ENCODE results near the gene RETSAT.
"Not testable (repeated sequence)": the region's sequence is repeated elsewhere in the genome, so short reads cannot be mapped to it uniquely, and the experiment has no call there.

RETSAT gene

DNA sequence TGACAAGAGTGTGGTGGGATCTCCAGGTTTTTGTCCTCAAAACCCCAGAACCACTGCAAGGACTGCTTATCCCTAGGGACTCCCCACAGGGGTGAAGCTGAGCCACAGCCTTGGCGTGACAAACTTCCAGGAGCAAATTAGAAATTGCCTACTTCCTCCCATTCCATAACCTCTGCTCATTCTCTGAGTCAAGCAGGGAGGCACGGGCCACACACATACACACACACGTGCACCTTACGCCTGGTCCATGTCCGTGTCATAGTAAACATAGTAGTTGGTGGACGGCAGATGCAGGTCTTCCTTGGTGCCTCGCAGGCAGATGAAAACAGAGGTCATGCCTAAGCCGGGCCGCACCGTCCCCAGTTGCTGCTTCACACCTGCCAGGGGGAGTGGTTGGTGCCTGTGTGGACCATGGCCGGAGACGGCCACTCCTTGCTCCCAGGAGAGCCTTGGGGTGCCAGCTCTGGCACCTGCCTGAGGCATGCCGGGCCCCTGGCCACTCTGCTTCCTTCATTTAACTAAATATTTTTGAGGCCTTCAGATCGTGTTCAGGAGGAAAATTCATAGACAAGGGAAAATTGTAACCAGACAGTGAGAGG is 9.9 kb downstream of the RETSAT start:
- TF ChIP-seq, protein P1, sequence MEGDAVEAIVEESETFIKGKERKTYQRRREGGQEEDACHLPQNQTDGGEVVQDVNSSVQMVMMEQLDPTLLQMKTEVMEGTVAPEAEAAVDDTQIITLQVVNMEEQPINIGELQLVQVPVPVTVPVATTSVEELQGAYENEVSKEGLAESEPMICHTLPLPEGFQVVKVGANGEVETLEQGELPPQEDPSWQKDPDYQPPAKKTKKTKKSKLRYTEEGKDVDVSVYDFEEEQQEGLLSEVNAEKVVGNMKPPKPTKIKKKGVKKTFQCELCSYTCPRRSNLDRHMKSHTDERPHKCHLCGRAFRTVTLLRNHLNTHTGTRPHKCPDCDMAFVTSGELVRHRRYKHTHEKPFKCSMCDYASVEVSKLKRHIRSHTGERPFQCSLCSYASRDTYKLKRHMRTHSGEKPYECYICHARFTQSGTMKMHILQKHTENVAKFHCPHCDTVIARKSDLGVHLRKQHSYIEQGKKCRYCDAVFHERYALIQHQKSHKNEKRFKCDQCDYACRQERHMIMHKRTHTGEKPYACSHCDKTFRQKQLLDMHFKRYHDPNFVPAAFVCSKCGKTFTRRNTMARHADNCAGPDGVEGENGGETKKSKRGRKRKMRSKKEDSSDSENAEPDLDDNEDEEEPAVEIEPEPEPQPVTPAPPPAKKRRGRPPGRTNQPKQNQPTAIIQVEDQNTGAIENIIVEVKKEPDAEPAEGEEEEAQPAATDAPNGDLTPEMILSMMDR (IDR thresholded peaks at IDR 0.05; ENCODE audit: low read depth, low read length), result no peak
- DNase-seq (ENCODE audit: extremely low read depth, low read depth), result no peak

DNA sequence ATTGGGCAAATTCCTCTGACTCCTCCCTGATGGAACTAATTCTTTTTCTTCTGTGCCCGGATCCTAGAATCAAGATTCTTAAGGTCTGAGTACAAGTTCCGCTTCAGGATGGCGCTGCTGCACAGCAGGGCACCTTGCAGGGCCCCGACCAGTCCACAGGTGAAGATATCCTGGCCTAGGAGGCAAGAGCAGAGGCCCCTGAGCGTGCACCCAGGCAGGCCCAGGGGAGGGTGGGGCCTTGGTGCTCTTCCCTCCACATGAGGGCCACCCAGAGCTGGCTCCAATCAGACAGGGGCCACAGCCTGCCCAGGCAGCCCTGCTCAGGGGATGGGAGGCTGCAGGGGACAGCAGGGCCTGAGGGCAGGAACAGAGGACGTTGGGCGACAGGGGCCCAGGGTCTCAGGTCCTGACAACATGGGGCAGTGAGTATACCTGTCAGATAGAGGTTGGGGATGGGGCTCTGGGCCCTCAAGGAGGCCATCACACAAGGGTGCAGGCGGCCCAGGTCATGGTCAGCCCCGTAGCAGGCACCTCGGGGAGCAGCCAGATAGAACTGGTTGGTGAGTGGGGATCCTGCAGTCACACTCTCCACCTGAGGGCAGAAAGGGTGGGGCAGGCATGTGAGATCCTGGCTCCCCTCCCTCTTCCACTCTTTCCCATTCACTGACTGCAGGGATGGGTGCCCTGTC is 11.0 kb downstream of the RETSAT start:
- not testable (repeated sequence) for DNase-seq (ENCODE audit: extremely low read depth, low read depth)

DNA sequence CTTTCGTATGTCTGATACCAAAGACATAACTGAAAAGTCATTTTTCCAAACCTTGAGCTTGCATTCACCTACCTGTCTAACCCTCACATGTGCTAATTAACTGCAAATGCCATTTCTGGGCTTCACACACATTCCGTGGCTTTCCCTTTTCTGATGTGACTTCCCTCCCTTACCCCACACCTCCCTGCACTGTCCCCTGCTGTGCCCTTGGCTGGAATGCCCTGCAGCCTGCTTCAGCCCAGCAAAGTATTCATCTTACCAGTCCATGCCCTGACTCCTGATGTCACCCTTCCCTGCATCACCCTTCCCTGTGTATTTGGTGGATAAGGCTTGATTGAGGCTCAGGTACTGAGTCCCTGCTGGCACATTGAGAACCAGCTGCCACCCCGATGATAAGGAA is 12.2 kb downstream of the RETSAT start:
- TF ChIP-seq, protein P1 (IDR thresholded peaks at IDR 0.05; ENCODE audit: low read depth, low read length), result no peak
- DNase-seq (ENCODE audit: extremely low read depth, low read depth), result no peak

DNA sequence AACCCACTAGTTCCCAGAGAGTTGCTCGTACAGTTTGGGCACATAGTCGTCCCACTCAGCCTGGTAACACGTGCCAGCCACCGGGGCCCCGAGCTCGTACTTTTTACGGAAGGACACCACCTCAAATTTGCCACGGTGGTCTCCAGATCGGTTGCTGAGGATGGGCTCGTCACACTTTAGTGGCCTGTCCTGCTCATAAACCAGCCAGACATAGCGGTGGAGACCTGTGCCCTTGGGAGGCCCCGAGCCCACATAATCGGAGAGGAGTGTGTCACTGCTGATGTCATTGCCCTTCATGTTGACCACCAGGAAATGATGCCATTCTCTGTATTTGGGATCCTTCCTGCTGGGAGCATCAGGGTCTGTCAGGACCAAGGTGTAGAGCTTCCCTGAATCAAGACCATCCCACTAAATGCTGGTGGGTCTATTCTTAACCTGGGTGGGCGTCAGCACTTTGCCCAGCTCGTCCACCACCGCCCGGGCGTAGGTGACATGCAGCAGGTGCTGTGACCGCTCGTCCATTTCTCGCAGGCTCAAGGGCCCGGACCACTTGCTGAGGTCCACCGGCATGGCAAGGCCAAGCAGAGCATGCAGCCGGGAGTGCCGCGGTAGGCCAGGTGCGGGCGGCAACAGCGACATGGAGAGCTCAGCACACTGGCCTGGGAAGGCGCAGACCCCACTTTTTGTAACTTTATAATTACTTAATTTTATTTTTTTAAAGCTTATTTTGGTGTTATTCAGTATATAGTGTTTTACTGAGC is 12.9 kb downstream of the RETSAT start:
- no peak for DNase-seq (ENCODE audit: extremely low read depth, low read depth)
- TF ChIP-seq, protein P1 (IDR thresholded peaks at IDR 0.05; ENCODE audit: low read depth, low read length), result no peak

DNA sequence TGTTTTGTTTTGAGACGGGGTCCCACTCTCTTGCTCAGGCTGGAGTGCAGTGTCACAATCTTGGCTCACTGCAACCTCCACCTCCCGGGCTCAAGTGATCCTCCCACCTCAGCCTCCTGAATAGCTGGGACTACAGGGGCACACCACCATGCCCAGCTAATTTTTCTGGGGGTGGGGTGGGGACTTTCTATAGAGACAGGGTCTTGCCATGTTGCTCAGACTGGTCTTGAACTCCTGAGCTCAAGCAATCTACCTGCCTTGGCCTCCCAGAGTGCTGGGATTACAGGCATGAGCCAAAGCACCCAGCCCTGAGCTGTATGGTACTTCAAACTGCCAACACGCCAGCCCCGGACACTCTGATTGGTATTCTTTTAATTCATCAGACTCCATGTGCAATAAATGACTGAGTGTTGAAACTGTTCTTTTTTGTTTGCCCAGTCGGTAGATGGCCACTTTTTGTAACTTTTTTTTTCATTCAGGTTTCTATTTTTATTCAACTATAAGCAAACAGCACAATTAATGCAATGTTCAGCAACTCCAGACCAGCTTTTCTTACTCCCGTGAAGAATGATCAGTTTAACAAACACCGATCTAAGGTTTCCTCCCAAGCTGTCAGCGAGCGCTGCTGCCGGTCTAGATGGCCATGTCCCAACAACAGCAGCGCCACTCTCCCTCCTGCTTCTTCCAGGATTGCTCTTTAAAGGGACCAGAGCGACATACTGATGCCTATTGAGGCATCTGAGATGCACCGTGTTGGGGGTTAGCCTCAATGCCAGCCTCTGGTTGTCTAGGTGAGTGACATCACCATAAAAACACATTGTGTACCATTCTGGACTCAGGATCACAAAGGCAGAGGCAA is 14.1 kb downstream of the RETSAT start:
- TF ChIP-seq, protein P1 (IDR thresholded peaks at IDR 0.05; ENCODE audit: low read depth, low read length), result no peak
- no peak for DNase-seq (ENCODE audit: extremely low read depth, low read depth)

DNA sequence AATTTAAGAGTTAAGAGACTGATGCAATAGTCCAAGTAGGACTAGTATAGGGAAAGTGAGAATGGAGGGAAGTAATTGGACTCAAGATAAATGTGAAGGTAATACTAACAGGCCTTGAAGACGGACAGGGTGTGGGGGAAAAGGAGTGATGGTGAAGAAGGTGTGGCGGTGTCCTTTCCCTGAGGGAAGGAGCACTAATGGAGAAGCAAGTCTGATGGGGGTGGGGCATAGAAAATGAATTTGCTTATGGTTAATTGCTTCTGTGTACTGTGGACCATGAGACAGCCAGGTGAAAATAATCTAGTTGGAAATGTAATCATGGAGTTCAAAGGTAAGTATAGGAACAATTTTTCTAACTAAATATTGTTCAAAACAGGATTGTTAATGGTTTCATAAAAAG is 19.4 kb downstream of the RETSAT start:
- DNase-seq (ENCODE audit: extremely low read depth, low read depth), result no peak
- TF ChIP-seq, protein P1 (IDR thresholded peaks at IDR 0.05; ENCODE audit: low read depth, low read length), result no peak

DNA sequence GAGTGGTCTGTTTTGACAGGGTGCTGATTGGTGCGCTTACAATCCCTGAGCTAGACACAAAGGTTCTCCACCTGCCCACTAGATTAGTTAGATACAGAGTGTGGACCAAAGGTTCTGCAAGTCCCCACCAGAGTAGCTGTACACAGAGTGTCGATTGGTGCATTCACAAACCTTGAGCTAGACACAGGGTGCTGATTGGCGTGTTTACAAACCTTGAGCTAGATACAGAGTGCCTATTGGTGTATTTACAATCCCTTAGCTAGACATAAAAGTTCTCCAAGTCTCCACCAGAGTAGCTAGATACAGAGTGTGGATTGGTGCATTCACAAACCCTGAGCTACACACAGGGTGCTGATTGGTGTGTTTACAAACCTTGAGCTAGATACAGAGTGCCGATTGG is 20.5 kb downstream of the RETSAT start:
- DNase-seq (ENCODE audit: extremely low read depth, low read depth), result not testable (repeated sequence)

All from AG09319 (cell line).